Measurements from ENCODE around the gene NTRK2. TPM values are rescaled to one million over a fixed set of nuclear protein-coding genes. Genes with fewer than 3 reads are reported as not detected.

NTRK2 gene
- total RNA-seq (2014; rRNA removed; shearing (Covaris generic)) = not detected in 2 replicates

DNA sequence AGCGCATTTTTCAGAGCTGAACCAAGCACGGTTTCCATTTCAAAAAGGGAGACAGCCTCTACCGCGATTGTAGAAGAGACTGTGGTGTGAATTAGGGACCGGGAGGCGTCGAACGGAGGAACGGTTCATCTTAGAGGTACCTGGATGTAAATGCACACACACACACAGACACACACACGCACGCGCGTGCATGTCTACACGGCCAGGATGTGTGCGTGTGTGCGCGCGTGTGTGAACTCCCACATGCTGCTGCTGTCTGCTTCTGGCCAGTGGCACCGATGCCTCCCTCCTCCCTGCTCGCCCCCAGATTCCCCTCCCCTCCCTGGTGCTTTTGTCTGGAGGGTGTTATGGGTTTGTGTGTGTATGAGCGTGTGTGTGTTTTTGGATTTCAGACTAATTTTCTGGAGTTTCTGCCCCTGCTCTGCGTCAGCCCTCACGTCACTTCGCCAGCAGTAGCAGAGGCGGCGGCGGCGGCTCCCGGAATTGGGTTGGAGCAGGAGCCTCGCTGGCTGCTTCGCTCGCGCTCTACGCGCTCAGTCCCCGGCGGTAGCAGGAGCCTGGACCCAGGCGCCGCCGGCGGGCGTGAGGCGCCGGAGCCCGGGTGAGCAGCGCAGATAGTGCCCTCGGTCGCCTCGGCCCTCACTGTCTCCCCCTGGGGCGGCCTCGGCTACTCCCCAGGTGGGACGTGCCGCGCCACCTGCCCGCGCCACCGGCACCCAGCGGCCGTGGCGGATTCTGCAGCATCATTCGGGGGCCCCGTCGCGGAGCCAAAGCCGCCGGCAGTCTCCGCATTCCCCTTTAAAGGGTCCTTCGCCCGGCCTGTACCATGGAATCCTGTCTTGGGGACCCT is at the start of gene NTRK2:
TSS of gene NTRK2 (plus strand) at position 442 of the 850 bp plus-strand sequence. CDS start 1,020 bp downstream, outside the sequence.
- no peak for DNase-seq (ENCODE audit: low spot score)

DNA sequence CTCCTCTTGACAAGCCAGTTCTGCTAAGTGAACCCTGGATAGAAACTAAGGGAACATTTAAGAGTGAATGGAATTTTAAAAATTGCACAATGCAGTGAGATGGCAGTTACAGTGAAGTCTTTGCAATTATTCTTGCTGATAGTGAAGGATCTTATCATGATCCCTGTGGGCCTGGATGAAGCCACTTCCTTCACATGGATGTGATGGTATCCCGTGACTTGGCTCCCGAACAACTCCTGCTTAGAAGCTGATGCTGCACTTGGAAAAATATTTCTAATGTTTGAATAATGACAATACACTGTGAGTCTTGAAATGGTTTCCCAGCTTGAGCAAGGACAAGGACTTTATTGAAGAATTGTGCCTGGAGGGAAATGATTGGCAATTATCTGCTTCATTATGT is 49.2 kb upstream of the NTRK2 start:
- no peak for DNase-seq (ENCODE audit: low spot score)

DNA sequence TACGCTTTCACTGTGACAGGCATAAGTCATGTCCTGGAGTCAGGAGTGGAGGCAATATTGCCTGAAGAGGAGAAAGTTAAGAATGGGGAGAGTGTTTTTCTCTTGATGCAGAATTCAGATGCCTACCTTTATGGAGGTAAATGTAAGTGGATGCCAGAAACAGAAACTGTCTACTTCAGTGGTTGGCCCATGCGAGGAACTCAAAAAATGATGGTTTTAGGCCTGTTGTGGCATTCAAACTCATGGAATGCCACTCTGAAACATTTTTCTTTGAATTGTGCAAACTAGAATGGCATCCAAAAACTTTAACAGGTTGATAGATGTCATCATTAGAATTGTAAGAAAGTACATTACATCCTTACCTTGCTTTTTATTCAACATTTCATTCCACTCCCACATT is 47.7 kb upstream of the NTRK2 start:
- DNase-seq (ENCODE audit: low spot score) = no peak

DNA sequence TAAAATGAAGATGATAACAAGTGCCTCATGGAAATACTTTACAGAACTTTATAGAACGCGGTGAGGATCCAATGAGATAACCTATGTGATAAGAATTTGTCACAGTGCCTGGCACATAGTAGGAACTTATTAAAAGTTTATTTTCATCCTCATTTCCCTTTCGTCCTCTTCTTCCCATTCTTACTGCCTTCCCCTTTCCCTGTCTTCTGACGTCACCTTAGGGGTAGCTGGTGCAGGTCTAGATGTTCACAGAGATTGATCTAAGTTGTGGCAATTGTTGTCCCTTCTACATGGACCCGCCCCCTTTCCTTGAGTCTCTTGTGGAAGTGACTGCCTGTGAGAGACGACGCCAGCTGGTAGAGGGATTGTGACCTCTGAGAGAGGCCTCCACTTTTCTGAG is 46.5 kb upstream of the NTRK2 start:
- no peak for DNase-seq (ENCODE audit: low spot score)

DNA sequence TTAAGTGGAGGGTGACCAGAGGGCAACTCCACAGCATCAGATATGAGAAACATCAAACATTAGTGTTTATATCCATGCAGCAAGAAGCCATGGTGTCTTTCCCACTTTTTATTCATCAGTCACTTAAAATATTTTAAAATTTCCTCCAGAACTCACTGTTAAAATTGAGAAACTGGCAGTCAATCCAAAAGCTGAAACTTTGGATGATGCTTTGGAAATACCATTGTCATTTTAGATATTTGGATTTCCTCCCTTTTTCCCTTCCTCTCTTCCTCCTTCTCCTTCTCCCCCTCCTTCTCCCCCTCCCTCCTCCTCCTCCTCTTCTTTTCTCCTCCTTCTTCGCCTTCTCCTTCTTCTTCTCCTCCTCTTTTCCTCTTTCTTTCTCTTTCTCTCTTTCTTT is 33.1 kb upstream of the NTRK2 start:
- no peak for DNase-seq (ENCODE audit: low spot score)

DNA sequence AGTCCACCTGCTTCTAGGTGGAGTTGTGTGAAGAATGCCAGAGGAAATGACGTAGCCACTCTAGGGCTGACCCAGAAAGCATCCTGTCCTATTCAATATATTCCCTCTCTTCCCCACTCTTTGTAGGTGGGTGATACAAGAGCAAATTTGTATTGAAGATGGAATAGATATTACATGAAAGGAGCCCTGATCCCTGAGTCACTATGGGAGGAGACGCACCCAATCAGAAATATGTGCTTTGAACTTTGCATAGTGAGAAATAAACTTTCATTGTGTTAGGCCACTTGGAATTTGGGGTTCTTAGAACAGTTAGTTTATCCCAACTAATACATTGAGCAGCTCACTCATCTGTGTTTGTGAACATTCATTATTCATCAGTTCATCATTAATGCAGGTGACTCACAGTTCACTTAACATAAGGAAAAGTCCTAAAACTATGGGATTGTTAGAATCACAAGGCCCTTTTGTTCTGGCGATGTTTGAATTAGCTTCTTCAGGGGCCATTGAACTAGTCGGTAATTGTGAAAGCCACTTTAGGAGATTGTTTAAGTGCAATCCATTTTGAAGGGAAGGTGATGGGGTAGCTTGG is 26.9 kb upstream of the NTRK2 start:
- no peak for DNase-seq (ENCODE audit: low spot score)

DNA sequence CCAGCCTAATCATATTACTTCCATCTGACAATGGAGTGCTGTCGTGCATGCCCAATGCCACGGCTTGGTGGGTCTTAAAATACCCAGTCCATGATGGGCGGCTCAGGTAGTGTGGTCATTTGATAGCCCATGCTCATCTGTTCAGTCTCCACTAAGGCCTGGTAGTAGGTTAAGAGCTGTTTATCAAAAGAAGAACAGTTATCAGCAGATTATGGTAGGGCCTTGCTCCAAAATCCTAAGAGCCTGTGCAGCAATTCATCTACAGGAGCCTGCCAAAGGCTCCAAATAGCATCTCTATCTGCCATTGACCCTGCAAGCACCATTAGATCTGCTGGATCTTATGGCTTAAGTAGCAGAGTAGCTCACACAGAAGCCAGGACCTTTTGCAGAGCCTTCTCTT is 21.8 kb upstream of the NTRK2 start:
- no peak for DNase-seq (ENCODE audit: low spot score)

DNA sequence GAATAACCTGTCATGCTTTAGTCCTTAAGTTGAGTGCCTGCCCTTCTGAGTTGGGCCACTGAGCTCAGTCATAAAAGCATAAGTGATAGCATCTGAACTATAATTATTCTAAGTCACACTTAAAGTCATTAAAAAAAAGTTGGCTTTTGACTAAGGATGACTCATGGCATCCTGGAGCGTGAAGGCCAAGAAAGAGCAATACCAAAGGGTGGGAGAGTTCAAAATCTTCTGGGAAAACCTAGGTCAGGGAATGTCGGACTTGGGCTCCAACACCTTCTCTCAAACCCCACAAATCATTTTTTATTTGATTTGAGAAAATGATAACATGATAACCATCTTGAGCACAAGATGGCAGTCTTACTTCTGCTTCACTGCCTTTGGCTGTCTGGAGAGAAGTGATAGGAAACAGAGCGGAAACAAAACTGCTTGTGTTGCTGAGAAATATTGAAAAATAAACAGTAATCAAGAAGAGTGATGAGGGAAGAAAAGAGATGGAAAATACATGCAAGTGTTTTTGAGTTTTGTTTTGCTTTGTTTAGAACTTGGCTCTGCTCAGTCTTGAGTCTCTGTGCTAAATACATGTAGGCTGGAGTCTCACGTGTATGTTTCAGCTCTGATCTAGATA is 16.9 kb upstream of the NTRK2 start:
- DNase-seq (ENCODE audit: low spot score) = no peak

DNA sequence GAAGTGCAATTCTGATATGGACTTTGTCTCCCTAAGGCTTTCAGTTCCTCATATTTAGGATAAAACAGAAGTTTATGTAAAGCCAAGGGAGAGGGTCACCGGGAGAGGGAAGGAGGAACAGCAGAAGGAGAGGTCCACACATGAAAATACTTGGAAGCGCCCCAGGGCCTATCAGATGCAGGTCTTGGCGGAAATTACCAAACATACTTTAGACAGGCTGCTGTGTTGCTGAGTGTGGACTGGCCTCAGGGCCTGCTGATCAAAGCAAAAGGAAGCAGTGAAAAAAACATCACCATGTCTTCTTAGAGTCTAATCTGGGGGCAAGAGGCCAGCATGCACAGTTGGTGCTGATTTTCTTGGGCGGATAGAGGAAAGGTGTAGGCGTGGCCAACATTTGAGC is 14.1 kb upstream of the NTRK2 start:
- DNase-seq (ENCODE audit: low spot score) = no peak

DNA sequence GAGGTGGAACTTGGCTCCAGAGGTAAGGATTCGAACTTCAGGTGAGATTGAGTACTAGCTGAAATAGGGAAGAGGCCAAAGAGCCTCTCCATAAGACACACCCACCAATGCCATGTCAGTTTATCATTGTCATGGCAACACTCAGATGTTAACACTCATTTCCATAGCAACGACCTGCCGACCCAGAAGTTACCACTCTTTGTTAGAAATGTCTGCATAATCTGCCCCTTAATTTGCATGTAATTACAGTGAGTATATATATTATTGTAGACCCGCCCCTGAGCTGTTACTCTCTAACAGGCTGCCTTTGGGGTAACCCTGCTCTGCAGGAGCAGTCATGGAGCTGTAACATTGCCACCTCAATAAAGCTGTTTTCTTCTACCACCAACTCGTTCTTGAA is 10.2 kb upstream of the NTRK2 start:
- no peak for DNase-seq (ENCODE audit: low spot score)

DNA sequence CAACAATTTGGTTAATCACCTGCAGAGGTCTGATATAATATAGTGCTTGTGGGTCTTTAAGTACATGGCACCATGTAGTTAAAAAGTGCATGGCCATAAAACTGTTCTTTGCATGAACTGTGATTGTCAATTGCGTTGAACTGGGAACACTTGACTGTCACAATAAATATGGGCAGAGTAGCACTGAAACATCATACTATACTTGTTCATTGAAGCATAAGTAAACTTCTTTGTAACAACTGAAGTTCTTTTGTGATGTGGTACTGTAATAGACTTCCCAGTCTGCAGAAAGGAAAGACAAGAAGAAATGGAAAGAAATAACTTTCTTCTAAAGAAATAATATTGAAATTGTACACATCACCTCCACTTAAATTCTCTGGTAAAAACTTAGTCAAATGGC is 9.8 kb upstream of the NTRK2 start:
- DNase-seq (ENCODE audit: low spot score) = no peak

DNA sequence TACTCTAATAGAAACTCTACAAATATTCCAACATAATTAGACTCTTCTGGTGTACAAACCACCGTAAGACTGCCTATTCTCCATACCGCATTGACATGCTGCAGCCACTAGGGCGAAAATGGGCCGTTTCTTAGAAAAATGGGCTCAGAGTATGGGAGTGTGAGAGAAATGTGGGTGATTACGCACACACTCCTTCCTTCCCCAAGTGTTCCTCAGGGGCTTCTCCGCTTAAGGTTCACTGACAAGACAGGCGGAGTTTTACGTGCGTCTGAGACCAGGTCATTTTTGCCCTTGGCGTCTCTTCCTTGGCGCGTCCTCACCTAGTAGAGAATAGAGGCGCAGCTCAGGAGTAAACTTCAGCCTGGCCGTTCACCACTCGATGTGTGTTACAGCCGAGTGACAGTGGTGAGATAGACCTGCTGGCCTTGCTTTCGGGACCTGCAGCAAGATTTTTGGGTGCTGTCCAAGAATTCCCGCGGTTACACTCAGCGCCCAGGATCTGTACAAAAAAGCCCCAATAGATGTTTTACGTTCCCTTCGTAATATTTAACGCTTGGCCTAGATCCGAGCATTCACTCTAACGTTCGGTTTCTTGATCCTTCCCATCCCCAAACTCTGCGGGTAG is 1.8 kb upstream of the NTRK2 start:
- no peak for DNase-seq (ENCODE audit: low spot score)

DNA sequence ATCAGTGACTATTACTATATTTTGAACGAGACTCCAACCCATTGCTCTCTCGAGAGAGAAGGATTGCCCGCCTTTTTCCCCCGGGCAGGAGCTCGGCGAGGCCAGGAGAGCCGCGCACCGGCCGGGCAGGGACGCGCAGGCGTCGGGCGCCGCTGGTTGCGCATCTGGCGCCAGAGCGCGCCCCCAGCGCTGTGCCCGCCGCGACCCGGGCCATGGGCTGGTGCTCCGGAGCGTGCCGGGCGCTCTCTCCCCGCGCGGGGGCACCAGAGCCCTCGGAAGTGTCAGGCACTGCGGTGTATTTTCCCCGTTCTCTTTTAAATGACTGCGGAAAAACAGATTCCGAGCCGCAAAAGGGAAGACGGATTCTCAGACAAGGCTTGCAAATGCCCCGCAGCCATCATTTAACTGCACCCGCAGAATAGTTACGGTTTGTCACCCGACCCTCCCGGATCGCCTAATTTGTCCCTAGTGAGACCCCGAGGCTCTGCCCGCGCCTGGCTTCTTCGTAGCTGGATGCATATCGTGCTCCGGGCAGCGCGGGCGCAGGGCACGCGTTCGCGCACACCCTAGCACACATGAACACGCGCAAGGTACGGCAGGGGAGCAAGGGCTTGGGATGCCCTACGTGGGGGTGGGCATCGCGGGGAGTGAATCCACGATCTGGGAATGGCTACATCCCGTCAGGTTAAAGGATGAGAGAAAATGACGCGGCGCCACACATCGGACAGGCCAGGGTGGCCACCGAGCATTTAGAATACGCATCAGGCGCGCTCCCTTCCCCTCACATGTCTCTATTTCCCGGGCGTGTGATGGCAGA is 1.1 kb upstream of the NTRK2 start:
- no peak for DNase-seq (ENCODE audit: low spot score)

DNA sequence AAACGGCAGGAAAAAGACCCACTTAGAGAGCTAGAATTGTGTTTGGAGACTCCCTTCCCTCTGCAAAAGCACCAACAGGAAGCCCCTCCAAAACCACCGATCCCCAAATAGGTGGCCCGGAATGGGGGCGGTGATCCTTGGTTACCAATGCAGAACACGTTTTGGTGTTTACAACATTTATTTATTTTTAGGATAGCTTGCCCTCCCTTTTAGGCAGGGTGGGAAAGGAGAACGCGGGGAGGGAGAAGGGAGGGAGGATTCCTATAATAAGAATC is 579 bp upstream of the NTRK2 start:
- no peak for DNase-seq (ENCODE audit: low spot score)

DNA sequence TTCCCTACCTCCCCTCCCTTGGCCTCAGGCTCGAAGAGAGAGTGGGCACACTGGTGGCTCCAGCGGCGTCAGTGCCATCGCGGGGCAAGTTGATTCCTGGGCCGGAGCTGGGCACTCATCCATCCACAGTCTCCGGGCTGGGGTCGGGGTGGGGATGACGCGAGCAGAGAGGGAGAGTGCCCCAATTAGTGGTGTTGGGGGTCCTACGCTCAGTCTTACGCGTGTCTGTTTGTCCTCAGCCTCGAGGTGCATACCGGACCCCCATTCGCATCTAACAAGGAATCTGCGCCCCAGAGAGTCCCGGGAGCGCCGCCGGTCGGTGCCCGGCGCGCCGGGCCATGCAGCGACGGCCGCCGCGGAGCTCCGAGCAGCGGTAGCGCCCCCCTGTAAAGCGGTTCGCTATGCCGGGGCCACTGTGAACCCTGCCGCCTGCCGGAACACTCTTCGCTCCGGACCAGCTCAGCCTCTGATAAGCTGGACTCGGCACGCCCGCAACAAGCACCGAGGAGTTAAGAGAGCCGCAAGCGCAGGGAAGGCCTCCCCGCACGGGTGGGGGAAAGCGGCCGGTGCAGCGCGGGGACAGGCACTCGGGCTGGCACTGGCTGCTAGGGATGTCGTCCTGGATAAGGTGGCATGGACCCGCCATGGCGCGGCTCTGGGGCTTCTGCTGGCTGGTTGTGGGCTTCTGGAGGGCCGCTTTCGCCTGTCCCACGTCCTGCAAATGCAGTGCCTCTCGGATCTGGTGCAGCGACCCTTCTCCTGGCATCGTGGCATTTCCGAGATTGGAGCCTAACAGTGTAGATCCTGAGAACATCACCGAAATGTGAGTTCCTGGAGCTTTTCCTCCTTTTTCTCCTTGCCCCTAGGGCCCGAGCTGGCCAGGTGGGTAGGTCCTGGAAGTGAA is 861 bp downstream of the NTRK2 start:
- DNase-seq (ENCODE audit: low spot score) = no peak

DNA sequence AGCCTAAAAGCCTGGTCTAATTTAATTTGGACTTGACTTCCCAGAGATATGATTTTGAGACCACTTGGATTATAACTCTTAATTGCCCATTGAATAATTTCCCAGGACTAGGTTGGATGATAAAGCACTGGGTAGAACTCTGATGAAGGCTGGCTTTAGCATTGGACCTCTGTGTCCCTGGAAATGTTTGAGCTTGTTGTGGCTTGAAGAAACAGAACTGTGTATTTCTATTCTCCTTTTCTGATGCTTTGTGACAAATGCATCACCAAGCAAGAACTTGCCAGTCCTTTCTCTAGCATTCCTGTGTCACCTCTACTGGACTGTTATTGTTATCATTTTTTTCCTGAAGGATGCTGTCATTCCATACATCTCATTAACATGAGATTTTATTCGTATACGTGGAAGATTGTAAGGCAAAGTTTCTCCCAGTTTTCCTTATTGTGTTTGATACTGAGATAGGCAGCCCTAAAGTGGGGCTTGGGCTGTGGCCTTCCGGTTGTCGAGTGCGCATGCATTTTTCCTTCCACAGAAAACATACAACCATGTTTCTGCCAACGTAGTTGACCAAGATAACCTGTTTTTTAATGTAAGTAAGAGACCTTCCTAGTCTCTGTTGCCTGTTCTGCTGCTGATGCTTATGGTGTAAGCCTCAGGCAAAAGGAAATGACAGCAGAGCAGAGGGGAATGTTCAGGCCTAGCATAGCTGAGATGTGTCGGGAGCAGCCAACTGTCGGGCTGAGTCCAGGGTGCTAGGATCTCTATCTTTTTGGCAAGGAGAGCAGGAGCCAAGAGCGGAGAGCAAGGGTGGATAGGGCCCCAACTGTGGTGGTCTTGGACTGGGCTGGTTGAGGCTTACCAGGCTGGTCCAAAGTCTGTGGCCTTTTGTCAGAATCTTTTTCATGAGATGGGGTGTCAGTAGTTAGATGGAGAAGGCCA is 2.3 kb downstream of the NTRK2 start:
- no peak for DNase-seq (ENCODE audit: low spot score)

DNA sequence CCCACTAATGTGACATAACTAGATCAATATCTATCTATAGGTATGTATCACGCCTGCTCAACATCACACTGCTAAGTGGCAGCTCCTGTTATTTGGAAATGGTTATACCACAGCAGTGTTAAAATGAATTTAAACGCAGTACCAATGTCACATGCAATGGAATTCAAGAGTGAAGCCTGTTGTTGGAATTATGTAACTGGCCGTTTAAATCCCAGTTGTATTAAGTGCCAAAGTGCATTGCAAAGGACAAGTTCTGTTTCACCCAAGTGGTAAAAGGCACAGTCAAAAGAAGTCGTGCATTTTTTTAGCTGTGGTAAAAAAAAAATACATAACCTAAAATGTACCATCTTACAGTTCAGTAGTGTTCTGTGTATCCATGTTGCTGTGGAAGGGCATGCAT is 4.3 kb downstream of the NTRK2 start:
- no peak for DNase-seq (ENCODE audit: low spot score)

DNA sequence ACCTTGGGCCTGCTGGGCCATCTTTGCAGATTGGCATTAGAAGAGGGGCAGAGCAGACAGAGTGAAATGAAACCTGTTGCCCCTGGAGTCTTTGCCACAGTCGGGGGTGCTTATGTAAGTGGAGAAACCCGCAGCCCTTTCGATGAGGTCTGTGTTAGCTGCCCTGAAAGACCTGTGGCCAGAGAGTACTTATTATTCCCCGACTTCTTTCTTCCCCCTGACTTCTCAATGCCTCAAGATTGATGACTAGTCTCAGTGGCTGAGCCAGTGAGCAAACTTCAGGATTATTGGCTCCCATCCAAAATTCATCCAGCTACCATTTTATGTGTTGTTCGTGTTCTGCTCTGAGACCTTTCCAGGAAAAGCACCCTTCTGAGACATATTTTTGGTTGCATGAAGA is 7.6 kb downstream of the NTRK2 start:
- DNase-seq (ENCODE audit: low spot score) = no peak

DNA sequence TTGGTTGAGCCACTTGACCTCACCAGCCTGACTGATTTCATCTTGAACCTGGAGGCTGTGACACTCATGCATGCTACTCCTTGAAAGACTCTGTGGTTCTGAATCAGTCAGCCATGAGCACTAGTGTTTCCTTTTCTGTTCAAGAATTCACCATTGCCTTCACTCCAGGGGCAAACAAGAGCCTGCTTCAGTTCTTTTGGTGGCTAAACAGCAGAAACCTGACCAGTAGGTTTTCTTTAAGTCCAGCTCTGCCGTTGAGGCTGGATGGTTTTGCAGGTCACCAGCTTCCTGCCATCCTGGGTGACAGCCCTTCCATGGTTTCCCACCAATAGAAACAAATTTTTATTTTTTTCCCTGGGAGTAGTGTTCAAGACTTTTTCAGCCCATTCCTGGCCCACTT is 10.0 kb downstream of the NTRK2 start:
- DNase-seq (ENCODE audit: low spot score) = no peak
